ENCODE measurements around the gene ISCA2.
"Not testable (repeated sequence)": the region's sequence is repeated elsewhere in the genome, so short reads cannot be mapped to it uniquely, and the experiment has no call there.

- TF ChIP-seq CTCF (conservative IDR thresholded peaks at IDR 0.05; ENCODE audit: low read length); EZH2phosphoT487 (IDR thresholded peaks at IDR 0.05; ENCODE audit: borderline replicate concordance): not testable (repeated sequence)
These were observed 42.8 kb downstream of the ISCA2 start for GRCh38 chr14:74536336-74536735.

Data from Loucy (cell line).